MCF 10A (cell line): ENCODE data around the gene LMO7. TPM values are rescaled to one million over a fixed set of nuclear protein-coding genes. Genes with fewer than 3 reads are reported as not detected.

Experiments
- BruUV-seq: library from RNA; stranded (reverse); fragments of 400-500 nt; replicated peaks from 2 replicates; lab custom pipeline; 2021; lab: Mats Ljungman, UMichigan
- CTCF ChIA-PET: fragments of 300-600 bp; sonication (Branson Sonifier 250); formaldehyde crosslinking; extraction: SDS; loops from one replicate; lab custom pipeline; 2021; ENCODE audit warnings: antibody characterized with exemption, inconsistent platforms; lab: Yijun Ruan, JAX
- POLR2A ChIA-PET: fragments of 300-600, 350-650 bp; sonication (Branson Sonifier 250); formaldehyde crosslinking; extraction: SDS; loops from one replicate; lab custom pipeline; 2020; ENCODE audit warnings: antibody characterized with exemption, inconsistent platforms; lab: Yijun Ruan, JAX
- DNase-seq: peaks from one replicate; pipeline ENCODE4 v3.0.0-alpha.2; 2018; ENCODE audit not compliant: unreplicated experiment
- H3K27ac Mint-ChIP-seq: one replicate; pipeline ENCODE4 v1.8.0; 2022; ENCODE audit warnings: mild to moderate bottlenecking, low read depth, mixed read lengths; ENCODE audit not compliant: unreplicated experiment
- H3K27me3 Mint-ChIP-seq: one replicate; pipeline ENCODE4 v1.8.0; 2022; ENCODE audit warnings: mixed read lengths; ENCODE audit not compliant: insufficient read depth, unreplicated experiment
- H3K36me3 Mint-ChIP-seq: one replicate; pipeline ENCODE4 v1.8.0; 2022; ENCODE audit warnings: mild to moderate bottlenecking, moderate library complexity, mixed read lengths; ENCODE audit not compliant: insufficient read depth, unreplicated experiment
- H3K4me1 Mint-ChIP-seq: one replicate; pipeline ENCODE4 v1.8.0; 2022; ENCODE audit warnings: mixed read lengths; ENCODE audit not compliant: insufficient read depth, unreplicated experiment
- H3K4me3 Mint-ChIP-seq: one replicate; pipeline ENCODE4 v1.8.0; 2022; ENCODE audit warnings: mild to moderate bottlenecking, moderate library complexity, mixed read lengths; ENCODE audit not compliant: unreplicated experiment
- H3K9me3 Mint-ChIP-seq: one replicate; pipeline ENCODE4 v1.8.0; 2022; ENCODE audit warnings: mixed read lengths; ENCODE audit not compliant: unreplicated experiment
- CTCF ChIP-seq: fragments of 200-600 bp; IDR thresholded peaks from one replicate; pipeline ENCODE4 v1.8.0; 2022; ENCODE audit warnings: antibody characterized with exemption, mild to moderate bottlenecking; ENCODE audit not compliant: unreplicated experiment
- intact Hi-C: fragments of 100-400 bp; cut with micrococcal nuclease; formaldehyde crosslinking; loops from 2 replicates; pipeline ENCODE4 v1.14.1; 2022
- total RNA-seq: library from RNA; stranded (reverse); gene quantifications from 2 replicates; pipeline ENCODE4 v1.2.3, GENCODE V29; 2022

The LMO7 gene
- total RNA-seq, 1 experiment from 2014 or later, result 30.8 TPM

- H3K4me3 Mint-ChIP-seq, result no peak overlapping the region
- no peaks in the 10 kb centered on the region for H3K9me3 Mint-ChIP-seq
- ChIA-PET POLR2A (interaction anchor here (0.5 kb wide), 1 partner anchor 59 kb away, joined by 3 read pairs; no protein-coding TSS in a partner anchor), CTCF (interaction anchor here (0.6 to 2.0 kb wide), 4 partner anchors 11 to 959 kb away, joined by 3 to 10 read pairs (median 4); no protein-coding TSS in a partner anchor)
- H3K36me3 Mint-ChIP-seq, result no peaks in the 10 kb centered on the region
- H3K27ac Mint-ChIP-seq, result no peak overlapping the region
- BruUV-seq, result no TSS peak
- no peaks in the 10 kb centered on the region for H3K4me1 Mint-ChIP-seq
- intact Hi-C loops, result no loop called here
- TF ChIP-seq CTCF, result no peak
- DNase-seq, result no peak
- H3K27me3 Mint-ChIP-seq, result no peaks in the 10 kb centered on the region
Measured at GRCh38 chr13:75881109-75881775, 245.1 kb downstream of the LMO7 start.

- Mint-ChIP-seq H3K4me3 (no peak overlapping the region), H3K27me3 (no peaks in the 10 kb centered on the region), H3K36me3 (no peaks in the 10 kb centered on the region), H3K9me3 (no peaks in the 10 kb centered on the region), H3K4me1 (no peaks in the 10 kb centered on the region), H3K27ac (no peak overlapping the region)
- CTCF ChIA-PET, result interaction anchor here (0.6 to 2.0 kb wide), 6 partner anchors 136 to 1062 kb away, joined by 3 to 10 read pairs (median 4); partner anchors contain the start of gene KCTD12
- BruUV-seq, result no TSS peak
- DNase-seq, result no peak
- no peak for TF ChIP-seq CTCF
- intact Hi-C loops, result no loop called here
- POLR2A ChIA-PET, result no interaction called here
Measured at GRCh38 chr13:75882261-75882660, 246.1 kb downstream of the LMO7 start.

- TF ChIP-seq CTCF, result no peak
- no peaks in the 10 kb centered on the region for H3K4me1 Mint-ChIP-seq
- intact Hi-C loops, result no loop called here
- no peak for DNase-seq
- H3K9me3 Mint-ChIP-seq, result no peaks in the 10 kb centered on the region
- ChIA-PET POLR2A (interaction anchor here (0.6 to 1.6 kb wide), 2 partner anchors 20 to 989 kb away, joined by 3 to 4 read pairs; no protein-coding TSS in a partner anchor), CTCF (interaction anchor here (0.5 to 2.2 kb wide), 5 partner anchors 12 to 585 kb away, joined by 3 to 11 read pairs (median 5); no protein-coding TSS in a partner anchor)
- no TSS peak for BruUV-seq
- no peak overlapping the region for H3K27ac Mint-ChIP-seq
- H3K27me3 Mint-ChIP-seq, result no peaks in the 10 kb centered on the region
- peaks cover 5% of the 10 kb centered on the region for H3K36me3 Mint-ChIP-seq
- H3K4me3 Mint-ChIP-seq, result no peak overlapping the region
Measured at GRCh38 chr13:75889427-75889826, 253.3 kb downstream of the LMO7 start.

GRCh38 chr13:75895168-75895567 is 259.0 kb downstream of the LMO7 start:
- H3K27ac Mint-ChIP-seq, result no peak overlapping the region
- no peak for DNase-seq
- intact Hi-C loops, result no loop called here
- H3K4me1 Mint-ChIP-seq, result no peaks in the 10 kb centered on the region
- ChIA-PET POLR2A (no interaction called here), CTCF (interaction anchor here (0.7 to 1.1 kb wide), 2 partner anchors 25 to 308 kb away, joined by 3 to 4 read pairs; no protein-coding TSS in a partner anchor)
- H3K36me3 Mint-ChIP-seq, result no peaks in the 10 kb centered on the region
- no peak overlapping the region for H3K4me3 Mint-ChIP-seq
- H3K27me3 Mint-ChIP-seq, result no peaks in the 10 kb centered on the region
- no peaks in the 10 kb centered on the region for H3K9me3 Mint-ChIP-seq
- TF ChIP-seq CTCF, result no peak
- no TSS peak for BruUV-seq
